OCI-LY3 (cell line): ENCODE data around the gene PARD3B.

Source experiments
- H2AFZ ChIP-seq: fragments of 200-600, 300-600 bp; shearing (Covaris generic); 2 replicates; pipeline ENCODE4 v1.6.0; 2014; ENCODE audit warnings: antibody characterized with exemption, low read depth, low read length
- H3K27ac ChIP-seq: fragments of 200-600, 300-600 bp; sonication (generic); 2 replicates; pipeline ENCODE4 v1.5.1; 2014; ENCODE audit warnings: mild to moderate bottlenecking, low read length, moderate library complexity, mixed read lengths
- H3K27me3 ChIP-seq: fragments of 200-600, 300-600 bp; sonication (generic); 2 replicates; pipeline ENCODE4 v1.6.1; 2014; ENCODE audit warnings: low read depth, low read length, mixed read lengths
- H3K36me3 ChIP-seq: fragments of 200-600, 300-600 bp; sonication (generic); replicated peaks from 2 replicates; pipeline ENCODE3; 2014; ENCODE audit warnings: low read depth, low read length, mixed read lengths
- H3K4me1 ChIP-seq: fragments of 300-600, 200-600 bp; sonication (generic); 2 replicates; pipeline ENCODE4 v1.6.1; 2014; ENCODE audit warnings: low read length, mixed read lengths
- H3K4me2 ChIP-seq: fragments of 200-600, 300-600 bp; sonication (generic); 2 replicates; pipeline ENCODE4 v1.6.1; 2014; ENCODE audit warnings: low read length, mixed read lengths
- H3K4me3 ChIP-seq: fragments of 300-600, 200-600 bp; sonication (generic); 2 replicates; pipeline ENCODE4 v1.5.1; 2014; ENCODE audit warnings: antibody characterized with exemption, mild to moderate bottlenecking, low read length, moderate library complexity
- H3K79me2 ChIP-seq: fragments of 300-600, 200-600 bp; shearing (Covaris generic); 2 replicates; pipeline ENCODE4 v1.6.1; 2014; ENCODE audit warnings: mild to moderate bottlenecking, low read length, mixed read lengths
- H3K9ac ChIP-seq: fragments of 300-600, 200-600 bp; shearing (Covaris generic); 2 replicates; pipeline ENCODE4 v1.6.0; 2014; ENCODE audit warnings: mild to moderate bottlenecking, low read length, moderate library complexity
- H3K9me3 ChIP-seq: fragments of 200-600, 300-600 bp; shearing (Covaris generic); 2 replicates; pipeline ENCODE4 v1.6.1; 2014; ENCODE audit warnings: low read length, mixed read lengths; ENCODE audit not compliant: insufficient read depth
- H4K20me1 ChIP-seq: fragments of 200-600, 300-600 bp; sonication (generic); 2 replicates; pipeline ENCODE4 v1.6.1; 2016; ENCODE audit warnings: low read length, mixed read lengths; ENCODE audit not compliant: insufficient read depth
- CTCF ChIP-seq: fragments of 200-600, 300-600 bp; sonication (generic); IDR thresholded peaks from 2 replicates; pipeline ENCODE4 v1.5.1; 2014; ENCODE audit warnings: antibody characterized with exemption, low read length, low read depth
- EZH2phosphoT487 ChIP-seq: fragments of 200-600 bp; shearing (Covaris generic); IDR thresholded peaks from 2 replicates; pipeline ENCODE4 v1.6.1; 2018; ENCODE audit warnings: antibody characterized with exemption, mixed run types, low read depth

PARD3B gene

GRCh38 chr2:204691911-204692510 lies 146.7 kb downstream of the PARD3B start:
- Histone ChIP-seq H3K4me2 (peak overlapping the region; percentile 28; the same call in 1 of the 2 replicates), H4K20me1 (no peaks in the 10 kb centered on the region), H3K4me3 (no peak overlapping the region), H3K9ac (no peak overlapping the region), H3K27ac (no peak overlapping the region), H3K27me3 (no peaks in the 10 kb centered on the region), H2AFZ (peak overlapping the region; percentile 73), H3K36me3 (no peaks in the 10 kb centered on the region), H3K4me1 (peaks cover 2% of the 10 kb centered on the region; the same call in 1 of the 2 replicates), H3K79me2 (no peaks in the 10 kb centered on the region), H3K9me3 (no peaks in the 10 kb centered on the region)
- no peak for TF ChIP-seq EZH2phosphoT487
- TF ChIP-seq CTCF: peak; percentile 85

- TF ChIP-seq CTCF: no peak
- TF ChIP-seq EZH2phosphoT487: no peak
- Histone ChIP-seq H3K9ac (no peak overlapping the region), H3K79me2 (no peaks in the 10 kb centered on the region), H3K4me3 (no peak overlapping the region), H4K20me1 (no peaks in the 10 kb centered on the region), H2AFZ (no peak overlapping the region), H3K27ac (no peak overlapping the region), H3K4me2 (no peak overlapping the region), H3K9me3 (no peaks in the 10 kb centered on the region), H3K4me1 (peaks cover 2% of the 10 kb centered on the region; the same call in 1 of the 2 replicates), H3K27me3 (no peaks in the 10 kb centered on the region), H3K36me3 (no peaks in the 10 kb centered on the region)
Observed at GRCh38 chr2:204692790-204693189, 147.5 kb downstream of the PARD3B start.

GRCh38 chr2:204693262-204693661 lies 148.0 kb downstream of the PARD3B start:
- no peaks in the 10 kb centered on the region for H4K20me1 ChIP-seq
- H3K9me3 ChIP-seq: no peaks in the 10 kb centered on the region
- H3K4me3 ChIP-seq: no peak overlapping the region
- H3K27ac ChIP-seq: no peak overlapping the region
- no peaks in the 10 kb centered on the region for H3K27me3 ChIP-seq
- no peak overlapping the region for H3K4me2 ChIP-seq
- TF ChIP-seq EZH2phosphoT487: no peak
- no peaks in the 10 kb centered on the region for H3K36me3 ChIP-seq
- peaks cover 2% of the 10 kb centered on the region; the same call in 1 of the 2 replicates for H3K4me1 ChIP-seq
- no peak overlapping the region for H3K9ac ChIP-seq
- no peaks in the 10 kb centered on the region for H3K79me2 ChIP-seq
- H2AFZ ChIP-seq: no peak overlapping the region

GRCh38 chr2:204695506-204695905 lies 150.2 kb downstream of the PARD3B start:
- H3K9ac ChIP-seq: no peak overlapping the region
- TF ChIP-seq CTCF (no peak), EZH2phosphoT487 (no peak)
- no peaks in the 10 kb centered on the region for H4K20me1 ChIP-seq
- no peak overlapping the region for H3K4me3 ChIP-seq
- H3K36me3 ChIP-seq: no peaks in the 10 kb centered on the region
- H3K4me1 ChIP-seq: peaks cover 2% of the 10 kb centered on the region; the same call in 1 of the 2 replicates
- H3K79me2 ChIP-seq: no peaks in the 10 kb centered on the region
- H2AFZ ChIP-seq: no peak overlapping the region
- no peaks in the 10 kb centered on the region for H3K9me3 ChIP-seq
- H3K27ac ChIP-seq: no peak overlapping the region
- H3K4me2 ChIP-seq: no peak overlapping the region
- H3K27me3 ChIP-seq: no peaks in the 10 kb centered on the region
